ENCODE data around the gene SCMH1.

The SCMH1 gene

DNA sequence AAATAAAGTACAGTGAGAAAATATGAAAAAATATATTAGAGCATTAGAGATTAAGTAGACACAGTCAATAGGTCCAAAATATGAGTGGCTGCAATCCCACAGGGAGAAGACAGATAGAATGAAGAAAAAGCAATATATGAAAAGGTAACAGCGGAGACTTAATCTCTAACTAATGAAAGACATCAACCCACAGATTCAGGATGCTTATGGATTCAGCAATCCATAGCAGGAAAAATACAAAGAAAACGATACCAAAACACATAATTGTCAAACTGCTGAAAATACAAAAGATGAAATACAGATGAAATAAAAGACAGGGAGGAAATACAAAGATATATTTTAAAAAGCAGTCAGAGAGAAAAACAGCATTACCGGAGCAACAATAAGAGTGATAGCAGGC is 163.9 kb downstream of the SCMH1 start:
- no peak for DNase-seq

DNA sequence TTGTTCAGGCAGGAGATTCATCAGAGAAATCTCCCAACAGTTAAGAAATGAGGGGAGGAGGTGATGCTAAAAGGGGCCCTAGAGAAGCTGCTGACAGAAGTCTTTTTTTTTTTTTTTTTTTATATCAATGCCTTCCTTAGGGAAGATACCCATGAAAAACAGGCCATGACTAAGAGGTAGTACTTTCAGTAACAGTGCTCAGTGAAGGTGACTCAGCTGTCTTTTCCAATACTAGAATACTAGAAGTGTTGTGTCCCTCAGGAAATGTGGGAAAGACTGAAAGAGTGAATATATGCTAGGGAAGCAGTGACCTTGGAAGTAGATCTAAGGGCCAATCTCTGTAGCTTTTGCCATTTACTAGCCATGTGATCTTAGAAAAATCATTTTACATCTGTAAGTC is 168.1 kb downstream of the SCMH1 start:
- DNase-seq = no peak

DNA sequence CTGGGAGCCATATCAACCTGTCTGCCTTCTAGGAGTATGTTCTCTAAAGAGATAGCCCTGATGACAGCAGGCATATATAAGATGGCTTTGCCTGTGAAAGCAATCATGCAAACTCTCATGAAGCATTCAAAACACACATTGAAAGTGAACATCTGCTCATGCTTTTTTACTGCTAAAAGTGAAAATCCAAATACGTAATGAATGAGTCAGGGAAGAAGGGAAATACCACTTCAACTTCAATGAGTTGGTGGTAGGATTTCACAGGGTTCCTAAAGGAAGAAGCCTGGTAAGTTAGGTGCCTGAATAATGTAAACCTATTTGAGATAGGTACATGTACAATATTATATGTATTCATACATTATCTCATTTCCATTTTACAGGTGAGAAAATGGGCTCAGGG is 170.1 kb downstream of the SCMH1 start:
- no peak for DNase-seq

DNA sequence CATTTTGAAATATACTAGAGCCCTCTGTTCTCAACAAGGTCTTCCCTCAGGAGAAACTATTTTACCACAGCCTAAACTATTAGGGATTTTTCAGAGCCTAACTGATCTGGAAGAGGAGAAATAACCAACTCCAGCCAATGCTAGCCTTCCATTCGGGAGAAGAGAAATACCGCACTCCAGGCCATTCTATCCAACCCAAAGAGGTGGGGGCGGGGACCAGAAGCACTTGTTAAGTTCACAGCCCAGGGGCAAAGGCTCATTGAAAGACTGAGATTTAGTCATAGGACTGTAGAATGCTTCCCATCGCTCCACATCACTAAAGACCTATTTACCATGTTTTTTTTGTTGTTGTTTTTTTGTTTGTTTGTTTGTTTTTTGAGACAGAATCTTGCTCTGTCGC is 185.2 kb downstream of the SCMH1 start:
- no peak for DNase-seq

DNA sequence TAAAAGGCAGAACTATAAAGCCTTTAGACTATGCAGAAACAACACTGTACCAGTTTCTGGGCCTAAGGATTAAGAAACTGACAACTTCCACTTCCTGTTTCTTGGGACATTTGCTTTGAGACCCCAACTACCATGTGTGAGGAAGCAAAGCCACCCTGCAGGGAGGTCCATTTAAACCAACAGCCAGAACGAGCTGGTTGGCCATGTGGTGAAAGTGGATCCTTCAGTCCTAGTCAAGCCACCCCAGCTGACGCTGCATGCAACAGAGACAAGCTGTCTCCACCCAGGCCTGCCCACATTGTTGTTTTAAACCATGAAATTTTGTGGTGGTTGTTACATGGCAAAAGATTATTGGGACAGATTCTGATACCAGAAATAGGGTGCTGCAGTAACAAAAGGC is 188.8 kb downstream of the SCMH1 start:
- no peak for DNase-seq

DNA sequence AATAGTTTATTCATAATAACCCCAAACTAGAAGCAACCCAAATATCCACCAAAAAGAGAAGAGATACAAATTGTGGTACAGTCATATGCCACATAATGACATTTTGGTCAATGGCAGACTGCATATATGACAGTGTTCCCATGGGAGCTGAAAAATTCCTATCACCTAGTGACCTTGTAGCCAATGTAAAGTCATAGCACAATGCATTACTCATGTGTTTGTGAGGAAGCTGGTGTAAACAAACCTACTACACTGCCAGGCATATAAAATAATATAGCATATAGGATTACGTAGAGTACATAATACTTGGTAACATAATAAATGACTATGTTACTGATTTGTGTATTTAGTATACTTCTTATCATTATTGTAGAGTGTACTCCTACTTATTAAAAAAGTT is 191.1 kb downstream of the SCMH1 start:
- DNase-seq = no peak

DNA sequence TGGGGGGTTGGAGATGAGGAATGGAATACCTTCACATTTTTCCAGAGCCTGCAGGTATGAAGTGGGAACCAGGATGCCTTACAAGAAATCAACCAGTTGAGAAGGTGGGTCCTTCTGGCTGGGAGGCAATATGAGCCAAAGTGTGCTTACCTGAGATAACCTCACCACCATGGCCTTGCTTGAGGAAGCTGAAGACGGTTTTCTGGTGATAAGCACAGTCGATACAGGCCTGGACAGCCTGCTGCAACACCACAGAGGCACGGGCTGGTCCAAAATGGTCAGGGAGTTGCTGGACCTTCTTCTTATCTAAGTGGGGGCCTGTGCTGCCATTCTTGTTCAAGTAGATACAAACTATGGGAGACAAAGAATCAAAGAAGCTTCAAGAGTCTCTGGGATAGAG is 193.6 kb downstream of the SCMH1 start:
- DNase-seq = no peak

DNA sequence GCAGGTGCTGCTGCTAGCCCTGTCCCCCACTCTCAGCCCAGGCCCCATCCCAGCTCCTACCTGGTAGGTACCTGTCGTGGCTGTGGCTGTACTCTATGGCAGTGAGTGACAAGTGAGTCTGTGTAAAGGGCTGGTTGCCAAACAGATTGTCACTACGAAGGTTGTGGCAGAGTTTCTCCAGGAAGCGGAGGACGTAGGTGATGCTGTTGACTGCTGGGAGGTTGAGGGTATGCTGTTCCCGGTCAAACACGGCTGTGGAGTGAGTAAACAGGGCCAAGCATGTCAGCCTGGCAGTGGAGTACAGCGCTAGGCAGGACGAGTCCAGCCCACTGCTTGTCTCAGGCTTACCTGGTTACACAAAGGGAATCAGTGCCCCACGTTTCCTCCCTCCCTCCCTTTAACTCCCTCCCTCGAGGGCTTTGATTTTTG is 195.7 kb downstream of the SCMH1 start:
- no peak for DNase-seq

DNA sequence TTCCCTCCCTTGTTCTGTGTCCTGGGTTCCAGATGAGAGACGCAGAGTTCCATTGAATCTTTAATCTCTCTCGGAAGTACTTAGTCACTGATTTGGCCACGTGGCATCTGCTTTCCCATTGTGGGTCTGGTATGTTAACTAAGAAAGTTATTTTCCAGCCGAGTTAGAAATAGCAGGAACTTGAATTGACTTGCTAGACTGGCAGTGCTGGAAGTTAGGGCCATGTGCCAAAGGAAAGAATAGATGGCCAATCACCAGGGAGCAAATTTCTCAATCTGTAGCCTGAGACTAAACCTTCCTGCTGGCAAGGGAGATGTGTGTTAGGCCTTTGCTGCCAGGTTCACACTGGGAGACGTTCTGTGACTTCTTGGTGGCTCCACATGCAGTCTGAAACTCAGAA is 196.4 kb downstream of the SCMH1 start:
- no peak for DNase-seq

DNA sequence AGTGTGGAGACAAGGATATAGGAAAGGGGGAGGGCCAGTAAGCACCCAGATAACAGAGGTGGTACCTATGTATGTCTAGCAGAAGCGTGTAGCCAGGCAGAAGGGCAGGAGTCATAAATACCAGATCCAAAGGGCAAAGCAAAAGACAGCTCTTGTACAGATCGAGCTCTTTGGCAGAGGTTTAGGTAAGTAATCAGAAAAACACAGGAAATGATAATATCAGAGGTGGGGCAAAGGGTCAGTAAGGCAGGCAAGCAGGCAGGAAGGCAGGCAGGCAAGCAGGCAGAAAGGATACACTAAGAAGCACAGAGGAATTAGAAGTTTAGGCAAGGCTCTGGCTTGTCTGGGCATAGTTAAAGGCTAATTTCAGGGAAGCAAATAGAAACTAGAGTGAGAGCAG is 197.9 kb downstream of the SCMH1 start:
- DNase-seq = no peak

DNA sequence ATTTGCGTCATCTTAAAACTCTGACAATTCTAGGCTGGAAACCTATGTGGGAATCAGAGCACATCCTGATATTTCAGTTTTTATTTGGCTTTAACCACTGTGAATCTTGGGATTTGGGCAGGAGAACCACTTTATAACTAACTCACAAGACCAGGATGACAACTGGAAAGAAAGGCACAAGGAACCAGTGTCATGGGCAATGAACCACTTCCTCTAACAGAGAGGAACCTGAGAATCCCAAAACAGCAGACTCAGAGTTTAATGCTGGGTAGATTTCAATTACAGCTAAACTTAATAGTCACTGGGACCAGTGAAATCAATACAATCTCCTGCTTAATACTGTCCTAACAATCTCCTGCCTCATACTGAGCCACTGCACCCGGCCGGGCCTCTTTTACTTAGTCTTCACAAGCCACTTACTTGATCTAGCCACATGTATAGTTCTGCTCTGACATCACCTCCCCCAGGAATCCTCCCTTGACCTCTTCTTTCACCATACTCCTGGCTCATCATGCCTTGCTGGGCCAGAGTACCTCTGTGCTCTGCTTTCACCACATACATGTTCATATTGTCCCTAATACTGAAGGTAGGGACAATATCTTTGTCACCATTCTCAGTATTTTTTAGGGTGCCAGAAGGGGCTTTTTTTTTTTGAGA is 200.4 kb downstream of the SCMH1 start:
- DNase-seq = no peak

DNA sequence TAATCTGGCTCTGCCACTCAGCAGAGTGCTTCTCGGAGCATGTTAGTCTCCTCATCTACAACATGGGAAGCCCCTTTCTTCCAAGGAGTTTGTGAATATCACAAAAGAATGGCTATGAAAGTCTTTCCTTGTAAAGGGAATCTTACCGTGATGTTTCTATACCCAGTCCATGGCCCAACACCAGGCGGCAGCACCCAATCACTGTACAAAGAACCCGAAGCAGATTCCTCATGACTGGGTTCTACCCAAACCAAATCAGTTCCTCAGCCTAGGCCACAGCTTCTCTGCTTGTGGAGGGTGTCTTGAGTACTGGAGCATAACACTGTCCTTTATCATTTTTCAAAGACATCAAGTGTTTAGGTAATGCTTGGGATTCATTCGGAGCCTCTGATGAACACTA is 204.0 kb downstream of the SCMH1 start:
- no peak for DNase-seq

DNA sequence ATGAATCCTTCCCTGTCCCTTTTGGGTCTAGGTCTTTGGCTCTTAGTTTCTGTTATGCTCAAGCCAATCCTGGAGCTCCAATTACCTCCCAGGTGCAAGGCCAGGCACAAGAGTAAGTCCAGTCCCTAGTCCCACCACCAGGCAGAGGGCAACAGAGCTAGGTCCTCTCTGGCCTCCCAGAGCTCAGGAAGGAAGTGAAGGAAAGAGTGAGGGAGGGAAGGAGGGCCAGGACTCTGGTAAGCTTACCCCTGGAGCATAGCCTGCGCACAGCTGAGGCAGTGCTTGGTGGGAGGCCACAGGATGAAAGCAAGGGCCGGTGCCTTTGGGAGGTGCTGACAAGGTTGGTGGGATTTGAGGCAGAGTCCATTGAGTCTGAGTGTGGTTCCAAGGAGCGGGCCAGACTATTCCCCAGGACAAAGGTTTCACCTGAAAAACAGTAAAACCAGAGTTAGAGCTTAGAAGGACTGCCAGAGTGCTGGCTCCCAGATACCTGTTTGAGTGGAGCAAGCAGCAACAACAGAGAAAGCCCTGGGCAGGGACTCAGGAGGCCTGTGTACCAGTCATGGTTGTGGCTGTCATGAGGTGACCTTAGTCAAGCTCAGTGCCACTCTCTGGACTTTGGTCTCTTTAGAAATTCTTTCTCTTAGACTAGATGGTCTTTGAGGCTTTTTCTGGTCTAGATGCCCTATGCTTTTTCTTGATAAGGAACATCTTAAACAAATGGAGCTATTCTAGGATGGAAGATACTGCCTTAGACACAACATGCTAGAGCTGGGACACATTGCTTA is 204.8 kb downstream of the SCMH1 start:
- no peak for DNase-seq

DNA sequence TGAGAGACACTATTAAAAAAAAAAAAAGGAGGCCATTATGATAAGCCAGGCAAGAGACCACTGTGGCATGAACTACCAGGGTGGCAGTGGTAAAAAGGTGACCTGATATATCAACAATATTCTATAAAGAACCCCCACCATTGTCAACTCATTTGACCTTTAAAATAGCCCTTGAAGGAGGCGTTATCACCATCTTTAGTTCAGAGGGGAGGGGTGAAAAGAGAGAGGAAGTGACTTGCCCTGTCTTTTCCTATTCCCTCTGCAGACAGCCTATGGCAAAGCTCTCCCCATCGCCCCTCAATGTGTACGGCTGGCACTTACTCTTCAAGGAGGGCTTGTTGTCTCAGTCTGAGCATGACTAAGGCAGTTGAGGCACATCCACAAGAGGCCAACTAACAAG is 208.8 kb downstream of the SCMH1 start:
- no peak for DNase-seq

DNA sequence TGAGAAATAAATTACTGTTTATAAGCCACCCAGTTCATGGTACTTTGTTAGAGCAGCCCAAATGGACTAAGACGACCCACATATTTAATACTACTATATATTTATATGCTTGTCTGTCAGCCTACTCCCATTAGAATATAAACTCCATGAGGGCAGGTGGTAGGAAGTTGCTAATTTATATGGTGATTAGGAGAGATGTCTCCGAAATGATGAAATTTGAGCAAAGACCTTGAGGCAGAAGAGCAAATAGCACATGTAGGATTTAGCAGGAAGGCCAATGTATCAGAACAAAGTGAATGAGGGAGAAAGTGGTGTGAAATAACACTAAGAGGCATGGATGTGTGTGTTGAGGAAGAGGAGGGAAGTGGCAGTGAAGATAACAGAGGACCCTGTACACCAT is 210.0 kb downstream of the SCMH1 start:
- DNase-seq = no peak

DNA sequence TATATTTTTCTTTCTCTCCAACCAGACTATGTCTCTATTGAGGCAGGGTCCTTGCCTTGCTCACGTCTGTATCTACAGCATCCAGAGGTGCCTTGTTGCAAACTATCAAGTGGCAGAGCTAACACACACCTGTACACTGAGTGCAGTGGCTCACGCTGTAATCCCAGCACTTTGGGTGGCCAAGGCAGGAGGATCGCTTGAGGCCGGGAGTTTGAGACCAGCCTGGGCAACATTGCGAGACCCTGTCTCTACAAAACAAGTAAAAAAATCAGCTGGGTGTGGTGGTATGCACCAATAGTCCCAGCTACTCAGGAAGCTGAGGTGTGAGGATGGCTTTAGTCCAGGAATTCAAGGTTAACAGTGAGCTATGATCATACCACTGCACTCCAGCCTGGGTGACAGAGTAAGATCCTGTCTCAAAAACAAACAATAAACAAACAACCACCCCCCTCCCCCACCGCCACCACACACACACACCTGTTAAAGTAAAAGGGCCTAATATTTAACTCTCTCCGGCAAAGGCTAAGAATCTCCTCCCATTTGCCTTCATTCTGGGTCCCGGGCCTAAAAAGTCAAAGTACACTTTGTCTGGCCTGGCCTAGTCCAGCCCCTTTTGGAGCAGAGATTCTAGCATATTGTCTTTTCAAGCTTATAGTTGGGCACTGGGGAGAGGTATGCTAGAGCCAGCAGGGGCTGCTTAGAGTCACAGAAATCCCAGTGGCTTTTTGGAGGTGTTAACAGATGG is 211.1 kb downstream of the SCMH1 start:
- no peak for DNase-seq

DNA sequence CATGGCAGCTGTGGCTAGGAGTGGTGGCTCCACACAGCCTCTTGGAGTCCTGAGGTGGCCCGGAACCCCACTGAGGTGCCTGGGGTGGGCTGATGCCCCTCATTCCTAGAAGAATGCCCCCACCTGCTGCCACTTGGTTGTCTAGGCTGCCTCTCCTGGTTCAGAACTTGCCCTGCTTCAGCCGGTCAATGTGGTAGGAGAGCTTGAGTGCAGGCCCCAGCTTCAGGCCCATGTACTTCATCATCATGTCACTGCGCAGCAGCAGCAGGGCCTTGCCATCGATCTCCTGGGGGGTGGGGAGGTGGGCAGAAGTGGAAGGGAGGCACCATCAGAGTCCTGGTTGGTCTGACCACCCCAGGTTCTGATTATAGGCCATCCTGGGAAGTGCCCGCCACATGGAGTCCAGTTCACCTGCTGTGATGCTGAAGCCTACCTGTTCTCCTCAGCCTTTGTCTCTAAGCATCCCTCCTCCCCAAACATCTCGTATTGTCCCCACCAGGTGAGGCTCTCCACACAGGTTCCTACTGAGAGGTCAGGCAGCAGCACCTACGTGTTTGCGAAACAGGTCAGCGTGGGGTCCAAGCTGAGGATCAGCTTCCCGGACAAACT is 214.0 kb downstream of the SCMH1 start:
- no peak for DNase-seq

DNA sequence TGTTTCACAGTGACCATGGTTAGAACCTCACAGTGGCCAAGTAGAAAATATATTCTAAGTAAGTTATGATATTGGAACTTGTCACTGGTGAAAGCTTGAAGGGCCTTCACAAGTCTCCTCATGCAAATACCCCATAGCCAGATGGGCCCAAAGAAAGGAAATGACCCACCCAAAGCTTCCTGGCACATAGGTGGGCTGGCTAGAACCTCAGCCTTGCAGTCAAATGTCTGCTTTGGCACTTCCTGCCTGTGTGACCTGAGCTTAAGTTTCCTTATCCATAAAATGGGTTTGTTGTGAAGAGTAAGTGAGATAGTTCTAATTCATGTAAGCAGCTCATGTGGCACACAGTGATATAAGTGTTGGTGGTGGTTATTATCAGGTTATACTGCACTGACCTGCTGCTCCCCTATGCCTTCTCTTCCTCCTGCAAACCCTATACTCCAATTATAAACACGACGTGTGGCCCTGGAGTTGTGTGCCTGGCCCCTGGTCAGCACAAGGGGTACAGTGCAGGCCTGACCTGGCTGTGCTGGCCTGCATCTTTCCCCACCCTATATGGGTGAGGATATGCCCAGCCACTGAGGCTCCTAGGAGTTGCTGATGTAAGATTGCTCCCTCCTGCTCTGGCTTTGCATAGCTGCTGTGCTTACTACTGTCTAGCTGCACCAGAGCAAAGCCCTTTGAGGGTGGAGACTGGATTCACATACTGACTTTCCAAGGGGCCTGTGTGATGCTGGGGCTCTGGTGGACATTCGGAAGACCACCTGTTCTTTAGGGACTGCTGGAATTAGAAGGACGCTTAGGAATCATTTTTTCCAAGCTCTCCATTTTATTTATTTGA is 215.9 kb downstream of the SCMH1 start:
- no peak for DNase-seq

DNA sequence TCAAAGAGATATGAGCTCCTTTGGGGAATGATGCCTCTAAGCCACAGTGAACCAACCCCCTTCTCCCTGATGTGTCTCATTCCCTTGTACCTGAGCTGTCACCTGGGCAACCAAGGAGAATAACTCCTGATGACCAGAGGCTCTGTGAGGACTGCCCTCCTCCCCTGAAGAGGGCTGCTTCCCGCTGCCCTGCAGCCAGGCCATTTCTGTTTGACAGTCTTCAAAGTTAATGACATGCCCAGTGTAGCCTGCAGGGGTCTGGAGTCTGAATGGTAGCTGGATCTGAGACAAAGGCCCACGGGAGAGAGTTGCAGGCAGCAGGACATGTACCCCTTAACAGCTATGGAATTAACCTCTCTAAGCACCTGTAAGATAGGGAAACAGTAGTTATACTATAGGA is 217.2 kb downstream of the SCMH1 start:
- no peak for DNase-seq

DNA sequence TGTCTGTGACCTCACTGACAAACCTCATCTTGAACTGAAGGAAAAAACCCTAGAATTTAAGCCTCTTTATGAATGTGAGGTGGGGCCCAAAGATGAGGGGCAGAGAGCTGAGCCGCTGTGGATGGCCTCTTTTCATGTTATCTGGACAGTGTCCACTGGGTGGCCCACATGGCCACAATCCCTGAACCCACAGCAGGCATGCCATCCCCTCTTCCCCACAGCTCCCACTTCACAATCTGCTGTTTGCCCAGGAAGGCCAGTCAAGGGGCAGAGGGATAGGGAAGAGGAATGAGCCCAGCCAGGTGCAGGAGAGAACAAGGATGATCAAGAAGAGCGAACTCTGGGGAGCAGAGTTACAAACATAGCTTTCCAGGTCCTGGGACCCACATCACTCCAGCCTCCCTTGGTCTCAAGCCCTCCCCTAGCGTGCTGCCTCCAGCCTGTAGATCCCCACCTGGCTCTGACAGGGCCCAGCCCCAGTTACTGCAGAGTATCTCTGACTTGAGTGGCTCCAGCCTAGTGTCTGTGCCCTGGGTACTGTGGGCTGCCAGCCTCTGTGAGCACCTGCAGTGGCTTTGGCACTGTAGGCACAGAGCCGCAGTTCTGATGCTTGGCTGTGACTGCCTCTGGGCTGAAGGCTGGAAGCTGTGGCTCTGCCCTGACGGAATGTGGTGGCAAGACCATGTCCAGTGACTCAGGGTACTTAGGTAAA is 218.7 kb downstream of the SCMH1 start:
- no peak for DNase-seq

DNA sequence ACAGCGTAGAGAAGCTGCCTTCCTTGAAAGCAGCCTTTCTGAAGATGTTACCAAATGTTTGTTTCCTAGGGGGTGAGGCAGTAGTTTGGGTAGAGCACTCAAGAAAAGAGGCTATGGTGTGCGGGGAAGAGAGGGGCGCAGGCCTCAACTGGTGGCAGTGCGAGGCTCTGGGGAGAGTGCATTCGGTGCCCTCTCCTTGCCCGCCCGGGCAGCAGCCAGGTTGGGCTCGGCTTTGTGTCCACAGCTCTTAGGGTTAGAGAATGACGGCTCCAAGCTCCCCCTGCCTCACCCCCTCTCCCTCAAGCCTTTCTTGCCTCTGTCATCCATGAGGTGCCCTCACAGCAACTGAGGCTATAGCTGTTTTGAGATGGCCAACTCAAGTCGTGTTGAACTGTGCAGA is 219.7 kb downstream of the SCMH1 start:
- DNase-seq = no peak

Data from activated naive CD4-positive, alpha-beta T cell treated with Interleukin-2 at 50 U/mL for 16 hours (primary cell).